ENCODE results near the gene SLC35E4.
"Not testable (repeated sequence)": the region's sequence is repeated elsewhere in the genome, so short reads cannot be mapped to it uniquely, and the experiment has no call there.

The SLC35E4 gene

GRCh38 chr22:30615543-30615954, 20.0 kb upstream of the SLC35E4 start:
- CTCF ChIA-PET: interaction anchor here (3.7 kb wide), 1 partner anchor 19 kb away, joined by 19 read pairs; the partner anchor contains the start of gene SLC35E4
- no peak for TF ChIP-seq CTCF (IDR thresholded peaks at IDR 0.05; ENCODE audit: insufficient read depth, low read length, missing control alignments)
- POLR2A ChIA-PET: no interaction called here
- H3K4me3 ChIP-seq (ENCODE audit: low read depth, low read length): no peak overlapping the region
- no peak for DNase-seq (ENCODE audit: low read depth, low spot score)

DNA sequence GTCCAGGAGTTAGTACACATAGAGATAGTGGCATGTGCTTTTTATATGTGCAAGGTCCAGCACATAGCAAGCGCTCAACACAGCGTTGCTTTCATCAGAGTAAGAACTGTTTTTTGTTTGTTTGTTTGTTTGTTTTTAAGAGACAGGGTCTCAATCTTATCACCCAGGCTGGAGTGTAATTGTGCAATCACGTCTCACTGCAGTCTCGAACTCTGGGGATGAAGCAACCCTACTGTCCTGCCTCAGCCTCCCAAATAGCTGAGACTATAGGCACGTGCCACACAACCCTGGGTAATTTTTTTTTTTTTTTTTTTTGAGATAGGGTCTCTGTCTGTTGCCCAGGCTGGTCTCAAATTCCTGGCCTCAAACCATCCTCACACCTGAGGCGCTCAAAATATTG, 17.8 kb upstream of the SLC35E4 start:
- ChIA-PET CTCF (interaction anchor here (2.5 to 3.7 kb wide), 3 partner anchors 16 to 137 kb away, joined by 9 to 24 read pairs (median 19); partner anchors contain the start of gene SLC35E4), POLR2A (no interaction called here)
- no peak for DNase-seq (ENCODE audit: low read depth, low spot score)
- H3K4me3 ChIP-seq (ENCODE audit: low read depth, low read length): no peak overlapping the region
- TF ChIP-seq CTCF (IDR thresholded peaks at IDR 0.05; ENCODE audit: insufficient read depth, low read length, missing control alignments): no peak

DNA sequence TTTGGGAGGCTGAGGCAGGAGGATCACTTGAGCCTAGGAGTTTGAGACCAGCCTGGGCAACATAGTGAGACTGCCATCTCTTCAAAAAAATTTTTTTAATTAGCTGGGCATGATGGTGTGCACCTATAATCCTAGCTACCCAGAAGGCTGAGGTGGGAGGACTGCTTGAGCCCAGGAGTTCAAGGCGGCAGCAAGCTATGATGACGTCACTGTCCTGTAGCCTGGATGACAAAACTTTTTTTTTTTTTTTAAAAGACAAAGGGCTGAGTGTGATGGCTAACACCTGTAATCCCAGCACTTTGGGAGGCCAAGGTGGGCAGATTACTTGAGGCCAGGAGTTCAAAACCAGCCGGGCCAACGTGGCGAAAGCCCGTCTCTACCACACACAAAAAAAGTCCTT, 15.7 kb upstream of the SLC35E4 start:
- DNase-seq (ENCODE audit: low read depth, low spot score); H3K4me3 ChIP-seq (ENCODE audit: low read depth, low read length): not testable (repeated sequence)
- CTCF ChIA-PET: interaction anchor here (1.6 to 3.0 kb wide), 4 partner anchors 14 to 300 kb away, joined by 5 to 24 read pairs (median 9); partner anchors contain the start of genes SLC35E4 and TCN2
- POLR2A ChIA-PET: interaction anchor here (0.6 kb wide), 1 partner anchor 10 kb away, joined by 4 read pairs; no protein-coding TSS in a partner anchor

DNA sequence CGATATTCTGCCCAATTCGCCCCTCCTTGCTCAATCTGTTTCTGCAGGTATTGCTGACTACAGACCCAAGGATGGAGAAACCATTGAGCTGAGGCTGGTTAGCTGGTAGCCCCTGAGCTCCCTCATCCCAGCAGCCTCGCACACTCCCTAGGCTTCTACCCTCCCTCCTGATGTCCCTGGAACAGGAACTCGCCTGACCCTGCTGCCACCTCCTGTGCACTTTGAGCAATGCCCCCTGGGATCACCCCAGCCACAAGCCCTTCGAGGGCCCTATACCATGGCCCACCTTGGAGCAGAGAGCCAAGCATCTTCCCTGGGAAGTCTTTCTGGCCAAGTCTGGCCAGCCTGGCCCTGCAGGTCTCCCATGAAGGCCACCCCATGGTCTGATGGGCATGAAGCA, 9.2 kb upstream of the SLC35E4 start:
- DNase-seq (ENCODE audit: low read depth, low spot score): no peak
- POLR2A ChIA-PET: no interaction called here
- CTCF ChIA-PET: interaction anchor here (1.1 to 7.4 kb wide), 4 partner anchors 8 to 294 kb away, joined by 3 to 60 read pairs (median 18); partner anchors contain the start of gene SLC35E4
- TF ChIP-seq CTCF (IDR thresholded peaks at IDR 0.05; ENCODE audit: insufficient read depth, low read length, missing control alignments): no peak
- no peak overlapping the region for H3K4me3 ChIP-seq (ENCODE audit: low read depth, low read length)

- TF ChIP-seq CTCF (IDR thresholded peaks at IDR 0.05; ENCODE audit: insufficient read depth, low read length, missing control alignments): no peak
- no peak for DNase-seq (ENCODE audit: low read depth, low spot score)
- no peak overlapping the region for H3K4me3 ChIP-seq (ENCODE audit: low read depth, low read length)
- CTCF ChIA-PET: interaction anchor here (0.8 to 7.4 kb wide), 2 partner anchors 22 to 128 kb away, joined by 3 to 60 read pairs; no protein-coding TSS in a partner anchor
- POLR2A ChIA-PET: interaction anchor here (1.1 kb wide), 1 partner anchor 20 kb away, joined by 4 read pairs; the partner anchor contains the start of gene TCN2
Observed at GRCh38 chr22:30627471-30627870, 8.1 kb upstream of the SLC35E4 start.

DNA sequence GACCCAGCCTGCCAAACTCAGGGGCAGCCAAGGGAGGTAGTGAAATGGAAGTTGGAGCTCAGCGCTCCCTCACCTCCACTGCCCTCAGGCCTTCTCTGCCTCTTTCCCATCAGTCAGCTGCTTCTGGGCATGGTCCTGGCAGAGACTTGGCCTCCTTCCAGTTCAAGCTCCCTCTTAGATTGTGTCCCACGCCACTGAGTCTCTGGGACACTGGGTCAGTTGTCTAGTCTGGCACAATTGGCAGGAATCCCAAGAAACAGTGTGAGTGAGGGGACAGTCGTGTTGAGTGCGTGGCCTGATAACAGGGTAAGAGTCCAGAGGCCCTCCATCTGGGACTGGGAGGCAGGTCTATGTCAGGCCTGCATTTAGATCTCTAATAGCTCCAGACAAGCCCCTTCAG, 7.1 kb upstream of the SLC35E4 start:
- no peak for TF ChIP-seq CTCF (IDR thresholded peaks at IDR 0.05; ENCODE audit: insufficient read depth, low read length, missing control alignments)
- DNase-seq (ENCODE audit: low read depth, low spot score): no peak
- CTCF ChIA-PET: interaction anchor here (0.6 to 7.4 kb wide), 3 partner anchors 127 to 148 kb away, joined by 3 to 60 read pairs (median 3); no protein-coding TSS in a partner anchor
- no peak overlapping the region for H3K4me3 ChIP-seq (ENCODE audit: low read depth, low read length)
- POLR2A ChIA-PET: no interaction called here

DNA sequence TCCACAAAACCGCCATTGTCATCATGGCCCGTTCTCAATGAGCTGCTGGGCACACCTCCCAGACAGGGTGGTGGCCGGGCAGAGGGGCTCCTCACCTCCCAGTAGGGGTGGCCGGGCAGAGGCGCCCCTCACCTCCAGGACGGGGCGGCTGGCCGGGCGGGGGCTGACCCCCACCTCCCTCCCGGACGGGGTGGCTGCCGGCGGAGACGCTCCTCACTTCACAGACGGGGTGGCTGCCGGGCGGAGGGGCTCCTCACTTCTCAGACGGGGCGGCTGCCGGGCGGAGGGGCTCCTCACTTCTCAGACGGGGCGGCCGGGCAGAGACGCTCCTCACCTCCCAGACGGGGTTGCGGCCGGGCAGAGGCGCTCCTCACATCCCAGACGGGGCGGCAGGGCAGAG, 4.1 kb upstream of the SLC35E4 start:
- DNase-seq (ENCODE audit: low read depth, low spot score); H3K4me3 ChIP-seq (ENCODE audit: low read depth, low read length): not testable (repeated sequence)
- CTCF ChIA-PET: interaction anchor here (5.2 kb wide), 1 partner anchor 124 kb away, joined by 518 read pairs; no protein-coding TSS in a partner anchor

More for the DNA sequence above, 4.1 kb upstream of the SLC35E4 start:
- POLR2A ChIA-PET: not testable (repeated sequence)

All from AG04449 (cell line).